HUDEP-2 (cell line): ENCODE results near the gene ERCC6L2.

Experiments used
- DNase-seq, 76 experiments: peaks; one replicate each; lab custom pipeline; 2025; ENCODE audit not compliant: unreplicated experiment in 76 of 76; lab: John Stamatoyannopoulos, UW

The ERCC6L2 gene

GRCh38 chr9:95910770-95911340 is 35.4 kb downstream of the ERCC6L2 start:
- DNase-seq, result no peak

DNA sequence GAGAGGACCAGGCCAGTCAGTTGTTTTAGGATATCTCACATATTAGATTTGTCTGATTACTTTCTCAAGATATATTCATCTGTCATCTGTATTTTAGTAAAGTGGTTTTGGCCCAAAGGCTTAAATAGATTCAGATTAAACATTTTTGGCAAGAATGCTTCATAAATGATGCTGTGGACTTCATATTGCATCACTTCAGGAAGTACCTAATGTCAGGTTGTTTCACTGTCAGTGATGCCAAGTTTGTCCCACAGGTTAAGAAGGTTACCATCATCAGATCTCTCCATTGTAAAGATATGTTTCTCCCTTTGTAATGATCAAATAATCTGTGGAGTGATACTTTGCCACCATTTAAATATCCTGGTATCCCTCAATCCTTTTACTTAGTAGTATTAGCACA is 37.3 kb downstream of the ERCC6L2 start:
- no peak for DNase-seq

DNA sequence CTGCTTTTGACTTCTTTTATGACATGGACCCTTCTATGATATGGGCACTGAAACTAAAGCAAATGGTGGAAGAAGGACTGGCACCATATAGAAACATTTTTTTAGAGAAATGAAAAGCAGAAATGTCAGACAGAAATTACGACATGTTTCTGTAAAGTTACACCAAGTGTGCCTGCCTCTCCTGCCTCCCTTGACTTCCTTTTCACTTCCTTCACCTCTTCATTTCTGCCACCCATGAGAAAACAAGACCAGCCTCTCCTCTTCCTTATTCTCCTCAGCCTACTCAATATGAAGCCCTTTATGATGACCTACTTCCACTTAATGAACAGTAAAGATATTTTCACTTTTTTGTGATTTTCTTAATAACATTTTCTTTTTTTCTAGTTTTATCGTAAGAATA is 44.5 kb downstream of the ERCC6L2 start:
- DNase-seq, result no peak

GRCh38 chr9:95923794-95924193 is 48.3 kb downstream of the ERCC6L2 start:
- no peak for DNase-seq

DNA sequence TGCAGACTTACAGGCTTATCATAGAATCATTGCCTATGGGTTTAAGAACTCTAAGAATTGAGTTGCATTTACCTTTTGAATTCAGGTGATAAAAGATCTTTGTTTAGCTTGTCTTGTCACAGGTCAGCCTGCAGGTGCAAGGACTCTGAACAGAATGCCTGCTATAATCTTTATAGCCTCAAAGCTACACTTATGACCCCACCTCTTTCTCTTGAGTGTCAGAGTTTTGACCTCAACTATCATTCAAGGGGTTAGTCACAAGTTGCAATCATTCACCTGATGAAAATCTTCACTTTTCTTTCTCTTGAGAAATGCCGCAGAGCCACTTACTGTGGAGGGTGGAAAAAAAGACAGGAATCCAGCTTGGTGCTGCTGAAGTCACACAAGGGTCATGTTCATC is 49.5 kb downstream of the ERCC6L2 start:
- DNase-seq, result no peak

- DNase-seq, result no peak
These were observed 51.9 kb downstream of the ERCC6L2 start for GRCh38 chr9:95927271-95928004.

DNA sequence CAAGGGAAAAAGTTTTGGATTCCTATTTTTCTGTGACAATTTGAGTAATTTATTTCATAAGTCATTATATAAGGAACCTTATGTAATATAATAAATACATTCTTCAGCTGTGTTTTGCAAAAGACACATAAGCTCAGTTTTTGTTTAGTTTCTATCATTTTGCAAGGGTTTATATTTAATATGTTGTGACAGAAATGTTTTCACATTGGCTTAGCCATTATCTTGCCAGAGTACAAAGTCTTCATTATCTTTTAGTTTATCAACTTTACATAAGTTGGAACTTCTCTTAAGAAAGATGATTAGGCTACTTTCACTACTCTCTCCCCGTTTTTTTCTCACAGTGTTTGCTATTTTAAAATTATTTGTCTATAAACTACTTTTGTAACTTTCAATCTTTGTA is 54.8 kb downstream of the ERCC6L2 start:
- DNase-seq, result no peak

DNA sequence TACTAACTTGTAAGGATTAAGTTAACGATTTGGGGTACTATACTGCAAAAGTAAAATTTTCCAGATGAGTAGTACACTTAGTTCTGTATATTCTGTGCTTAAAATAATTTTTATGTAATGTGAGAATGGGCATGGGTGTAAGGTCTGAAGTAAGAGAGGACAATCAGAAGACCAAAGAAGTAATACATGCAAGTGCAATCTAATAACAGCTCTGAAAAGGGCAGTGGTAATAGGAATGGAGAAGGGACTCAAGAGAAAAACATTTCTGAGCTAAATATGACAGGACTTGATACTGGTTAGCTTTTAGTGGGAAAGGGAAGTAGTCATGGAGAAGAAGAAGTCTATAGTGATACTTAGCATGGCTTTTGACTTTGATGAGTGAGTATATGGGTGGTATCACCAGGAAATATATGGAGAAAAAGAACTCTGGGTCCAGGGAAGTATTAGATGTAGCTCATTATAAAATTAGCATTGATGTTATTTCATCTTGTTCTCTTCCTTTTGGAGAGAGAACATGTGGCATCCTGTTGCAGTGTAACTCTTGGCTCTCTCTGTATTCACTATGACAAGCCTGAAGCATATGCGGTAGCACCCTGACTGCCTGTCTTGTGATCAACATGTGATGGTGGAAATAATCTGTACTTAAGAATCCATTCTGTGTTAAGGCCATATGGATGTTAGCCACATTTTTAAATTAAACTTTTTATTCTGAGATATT is 60.5 kb downstream of the ERCC6L2 start:
- no peak for DNase-seq

DNA sequence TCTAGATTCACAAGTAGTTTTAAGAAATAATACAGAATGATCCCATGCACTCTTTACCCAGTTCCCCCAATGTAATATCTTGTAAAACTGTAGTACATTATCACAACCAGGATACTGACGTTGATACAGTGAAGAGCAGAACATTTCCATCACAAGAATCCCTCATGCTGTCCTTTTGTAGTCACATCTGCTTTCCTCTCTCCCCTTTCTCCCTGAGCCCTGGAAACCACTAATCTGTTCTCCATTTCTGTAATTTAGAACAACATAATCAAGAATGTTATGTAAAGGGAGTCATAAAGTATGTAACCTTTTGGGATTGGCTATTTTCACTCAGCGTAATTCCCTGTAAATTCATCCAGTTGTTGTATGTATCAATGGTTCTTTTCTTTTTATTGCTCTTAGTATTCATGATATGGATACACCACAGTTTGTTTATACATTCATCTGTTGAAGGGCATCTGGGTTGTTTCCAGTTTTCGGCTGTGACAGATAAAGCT is 61.1 kb downstream of the ERCC6L2 start:
- DNase-seq, result no peak

DNA sequence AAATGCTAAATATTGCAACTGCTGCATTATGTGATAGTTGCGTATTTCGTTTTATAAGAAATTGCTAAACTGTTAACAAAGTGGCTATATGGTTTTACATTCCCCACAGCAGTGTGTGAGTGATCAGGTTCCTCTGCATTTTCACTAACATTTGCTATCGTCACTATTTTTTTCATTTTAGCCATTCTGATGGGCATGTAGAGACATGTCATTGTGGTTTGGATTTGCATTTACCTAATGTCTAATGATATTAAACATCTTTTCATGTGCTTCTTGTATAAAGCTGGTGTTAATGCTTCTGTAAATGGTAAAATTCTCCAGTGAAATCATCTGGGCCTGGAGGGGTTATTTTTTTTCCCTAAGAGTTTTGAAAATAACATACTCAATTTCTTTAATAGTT is 61.6 kb downstream of the ERCC6L2 start:
- no peak for DNase-seq

GRCh38 chr9:95938724-95939123 is 63.2 kb downstream of the ERCC6L2 start:
- DNase-seq, result no peak

DNA sequence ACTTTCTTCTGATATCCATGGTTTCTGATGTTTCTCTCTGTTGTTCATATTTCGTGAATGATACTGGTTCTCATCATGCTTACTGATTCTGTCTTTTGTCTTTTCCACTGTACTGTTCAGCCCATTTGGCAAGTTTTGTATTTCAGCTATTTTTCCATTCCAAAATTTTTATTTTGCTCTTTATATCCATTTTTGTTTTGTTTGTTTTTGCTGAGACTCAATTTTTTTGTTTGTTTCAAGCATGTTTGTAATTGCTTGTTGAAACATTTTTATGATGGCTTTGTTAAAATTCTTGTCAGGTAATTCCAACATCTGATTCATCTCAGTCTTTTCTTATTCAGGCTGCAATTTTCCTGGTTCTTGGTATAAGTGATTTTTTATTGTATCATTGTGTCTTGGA is 64.0 kb downstream of the ERCC6L2 start:
- DNase-seq, result no peak

GRCh38 chr9:95940265-95940664 is 64.8 kb downstream of the ERCC6L2 start:
- DNase-seq, result no peak

DNA sequence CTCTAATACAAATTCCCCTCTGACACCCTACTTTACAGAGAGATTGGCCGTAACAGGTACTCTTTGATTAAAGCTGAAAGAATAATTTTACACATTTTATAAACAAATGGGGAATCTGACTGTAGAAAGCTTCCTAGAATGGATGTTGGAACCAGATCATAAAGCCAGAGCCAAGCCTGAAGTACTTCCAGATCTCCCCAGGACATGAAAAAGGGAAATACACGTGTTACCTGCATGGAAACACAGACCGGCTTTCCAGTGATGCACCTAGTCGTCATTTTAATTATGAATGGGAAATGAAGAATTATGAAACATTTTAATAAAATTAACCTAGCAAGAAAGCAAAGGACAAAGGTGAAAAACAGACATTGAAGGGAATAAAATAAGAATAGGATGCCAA is 66.5 kb downstream of the ERCC6L2 start:
- DNase-seq, result no peak

GRCh38 chr9:95947118-95947517 is 71.6 kb downstream of the ERCC6L2 start:
- DNase-seq, result no peak

- DNase-seq, result no peak
These were observed 77.0 kb downstream of the ERCC6L2 start for GRCh38 chr9:95952471-95952870.

DNA sequence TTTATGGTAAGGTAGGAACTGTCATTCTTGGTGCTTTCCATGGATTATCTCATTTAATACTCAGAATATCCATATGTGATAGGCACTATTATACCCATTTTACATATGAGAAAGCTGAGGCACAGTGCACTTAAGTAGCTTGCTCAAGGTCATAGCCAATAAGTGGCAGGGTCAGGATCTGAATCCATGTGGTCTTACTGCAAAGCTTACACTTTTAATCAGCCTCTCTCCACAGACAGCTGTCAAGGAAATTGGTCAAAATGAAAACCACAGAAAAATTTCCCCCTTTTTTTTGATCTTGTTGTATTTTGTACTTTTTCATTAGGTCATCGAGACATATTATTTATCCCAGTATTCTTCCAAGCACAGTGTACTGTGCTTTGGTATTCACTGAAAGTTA is 78.5 kb downstream of the ERCC6L2 start:
- no peak for DNase-seq

GRCh38 chr9:95954940-95955339 is 79.4 kb downstream of the ERCC6L2 start:
- DNase-seq, result no peak

- no peak for DNase-seq
These were observed 87.4 kb downstream of the ERCC6L2 start for GRCh38 chr9:95962936-95963335.

DNA sequence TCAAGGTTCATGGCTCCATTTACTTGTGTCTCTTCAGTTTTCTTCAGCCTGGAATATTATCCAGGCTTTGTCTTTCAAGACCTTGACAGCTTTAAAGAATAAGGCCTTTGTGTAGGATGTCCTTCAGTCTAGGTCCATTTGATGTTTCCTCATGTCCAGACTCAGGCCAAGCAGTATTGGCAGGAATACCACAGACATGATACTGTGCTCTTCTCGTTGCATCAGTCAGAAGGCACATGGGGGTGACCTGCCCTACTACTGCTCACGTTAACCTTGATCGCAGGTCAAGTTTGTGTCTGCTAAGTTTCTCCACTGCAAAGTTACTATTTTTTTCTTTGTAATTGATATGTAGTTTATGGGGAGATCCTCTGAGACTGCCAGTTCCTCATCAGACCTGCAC is 88.2 kb downstream of the ERCC6L2 start:
- DNase-seq, result no peak

- no peak for DNase-seq
These were observed 90.8 kb downstream of the ERCC6L2 start for GRCh38 chr9:95966306-95966705.

DNA sequence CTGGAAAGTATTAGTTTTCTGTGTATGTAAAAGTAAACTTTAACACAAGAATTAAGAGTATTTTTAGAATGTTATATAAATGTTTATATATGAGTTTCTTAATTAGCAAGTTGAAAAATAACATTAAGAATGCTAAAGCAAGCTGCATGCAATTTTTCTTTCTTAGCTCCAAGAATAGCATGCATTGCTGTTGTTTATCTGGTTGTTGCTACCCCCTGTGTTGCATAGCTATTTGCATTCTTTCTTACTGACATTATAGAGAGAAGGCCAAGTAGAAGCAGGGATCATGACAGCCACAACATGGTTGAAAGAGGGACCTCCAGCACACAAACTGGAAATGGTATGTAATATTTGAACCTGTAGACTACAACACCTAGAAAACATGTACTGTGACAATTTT is 94.8 kb downstream of the ERCC6L2 start:
- no peak for DNase-seq
